Measurements from ENCODE around the gene BET1.

DNA sequence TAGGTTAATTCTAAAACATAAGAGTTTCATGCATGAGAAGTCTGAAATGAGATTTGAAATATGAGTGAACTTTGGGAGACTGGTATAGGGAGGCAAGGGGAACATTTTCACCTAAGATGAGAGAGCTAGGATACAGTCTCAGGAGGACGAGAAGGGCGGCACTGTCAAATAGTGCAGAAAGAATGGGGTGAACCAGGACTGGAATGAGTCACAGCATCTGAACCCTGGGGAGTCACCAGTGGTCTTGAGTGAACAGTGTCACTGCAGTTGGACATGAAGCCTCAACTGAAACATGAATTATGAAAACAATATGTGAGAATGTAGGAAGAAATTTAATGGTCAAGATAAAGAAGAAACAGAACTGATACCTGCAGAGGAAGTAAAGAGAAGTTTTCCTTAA is 48.9 kb downstream of the BET1 start:
- TF ChIP-seq, protein P1, sequence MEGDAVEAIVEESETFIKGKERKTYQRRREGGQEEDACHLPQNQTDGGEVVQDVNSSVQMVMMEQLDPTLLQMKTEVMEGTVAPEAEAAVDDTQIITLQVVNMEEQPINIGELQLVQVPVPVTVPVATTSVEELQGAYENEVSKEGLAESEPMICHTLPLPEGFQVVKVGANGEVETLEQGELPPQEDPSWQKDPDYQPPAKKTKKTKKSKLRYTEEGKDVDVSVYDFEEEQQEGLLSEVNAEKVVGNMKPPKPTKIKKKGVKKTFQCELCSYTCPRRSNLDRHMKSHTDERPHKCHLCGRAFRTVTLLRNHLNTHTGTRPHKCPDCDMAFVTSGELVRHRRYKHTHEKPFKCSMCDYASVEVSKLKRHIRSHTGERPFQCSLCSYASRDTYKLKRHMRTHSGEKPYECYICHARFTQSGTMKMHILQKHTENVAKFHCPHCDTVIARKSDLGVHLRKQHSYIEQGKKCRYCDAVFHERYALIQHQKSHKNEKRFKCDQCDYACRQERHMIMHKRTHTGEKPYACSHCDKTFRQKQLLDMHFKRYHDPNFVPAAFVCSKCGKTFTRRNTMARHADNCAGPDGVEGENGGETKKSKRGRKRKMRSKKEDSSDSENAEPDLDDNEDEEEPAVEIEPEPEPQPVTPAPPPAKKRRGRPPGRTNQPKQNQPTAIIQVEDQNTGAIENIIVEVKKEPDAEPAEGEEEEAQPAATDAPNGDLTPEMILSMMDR (IDR thresholded peaks at IDR 0.05) = no peak
- TF ChIP-seq EP300 (IDR thresholded peaks at IDR 0.05) = no peak

All from tibial nerve (tissue), 4 donors.